ENCODE measurements around the gene PAM16. TPM values are rescaled to one million over a fixed set of nuclear protein-coding genes. Genes with fewer than 3 reads are reported as not detected.
A peak's percentile ranks its signal among the peaks of the same experiment; 100 is the strongest.

Gene PAM16
- polyA plus RNA-seq, 1 donor, result 28.9 TPM

- DNase-seq, result no peak
Measured at GRCh38 chr16:4319454-4320421, 31.4 kb downstream of the PAM16 start.

DNA sequence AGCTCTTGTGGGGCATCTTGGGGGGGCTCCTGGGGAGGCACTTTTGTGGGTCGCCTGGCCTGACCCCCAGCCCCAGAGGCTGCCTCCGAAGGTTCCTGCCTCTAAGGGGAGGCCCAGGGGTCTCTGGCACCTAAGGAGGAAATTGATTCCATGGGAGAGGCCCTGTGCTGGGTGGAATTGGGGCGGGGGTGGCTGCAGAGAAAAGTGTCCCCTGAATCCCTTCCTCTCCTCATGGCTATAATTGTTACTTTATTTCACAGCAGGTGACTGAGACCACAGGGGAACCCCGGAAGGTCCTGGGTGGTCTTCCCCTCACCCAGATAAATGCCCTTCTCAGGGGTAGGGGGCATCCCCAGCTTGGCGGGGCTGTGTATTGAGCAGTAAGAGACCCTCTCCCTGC is 32.2 kb downstream of the PAM16 start:
- DNase-seq, result no peak

- DNase-seq, result no peak
Measured at GRCh38 chr16:4318451-4318910, 32.6 kb downstream of the PAM16 start.

- DNase-seq, result no peak
Measured at GRCh38 chr16:4317532-4318450, 33.3 kb downstream of the PAM16 start.

GRCh38 chr16:4316864-4317531 is 34.1 kb downstream of the PAM16 start:
- no peak for DNase-seq

DNA sequence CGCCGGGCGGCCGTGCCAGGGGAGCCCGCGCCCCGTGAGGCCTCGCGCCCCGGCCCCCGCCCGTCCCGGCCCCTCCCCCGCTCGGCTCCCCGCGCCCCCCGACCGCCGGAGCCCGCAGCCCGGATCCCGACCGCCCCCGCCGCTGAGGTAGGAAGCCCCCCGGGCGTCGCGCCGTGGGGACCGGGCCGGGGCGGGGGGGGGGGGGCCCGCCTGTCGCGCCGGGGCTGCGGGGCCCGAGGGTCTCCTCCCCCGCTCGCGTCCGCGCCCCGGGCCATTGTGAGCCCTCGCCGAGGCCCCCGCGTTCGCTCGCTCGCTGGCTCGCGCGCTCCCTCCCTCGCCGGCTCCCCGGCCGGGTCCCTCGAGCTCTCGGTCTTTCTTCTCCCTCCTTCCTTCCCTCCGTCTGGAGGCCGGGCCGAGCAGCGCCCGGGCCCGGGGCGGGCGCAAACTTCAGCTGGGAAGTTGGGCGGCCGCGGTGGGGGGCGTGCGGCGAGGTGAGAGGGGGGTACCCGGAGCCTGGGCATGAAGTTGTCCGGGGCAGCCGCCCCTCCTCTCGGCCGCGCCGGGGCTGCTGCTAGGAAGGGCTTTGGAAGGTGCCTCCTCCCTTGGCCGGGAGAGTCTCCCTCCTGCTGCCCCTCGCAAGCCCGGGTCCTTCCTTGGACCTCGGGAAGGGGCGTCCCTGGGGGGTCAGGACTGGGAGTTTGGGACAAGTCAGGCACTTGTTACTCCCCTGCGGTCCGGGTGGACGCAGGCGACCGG is 34.8 kb downstream of the PAM16 start:
- no peak for DNase-seq

DNA sequence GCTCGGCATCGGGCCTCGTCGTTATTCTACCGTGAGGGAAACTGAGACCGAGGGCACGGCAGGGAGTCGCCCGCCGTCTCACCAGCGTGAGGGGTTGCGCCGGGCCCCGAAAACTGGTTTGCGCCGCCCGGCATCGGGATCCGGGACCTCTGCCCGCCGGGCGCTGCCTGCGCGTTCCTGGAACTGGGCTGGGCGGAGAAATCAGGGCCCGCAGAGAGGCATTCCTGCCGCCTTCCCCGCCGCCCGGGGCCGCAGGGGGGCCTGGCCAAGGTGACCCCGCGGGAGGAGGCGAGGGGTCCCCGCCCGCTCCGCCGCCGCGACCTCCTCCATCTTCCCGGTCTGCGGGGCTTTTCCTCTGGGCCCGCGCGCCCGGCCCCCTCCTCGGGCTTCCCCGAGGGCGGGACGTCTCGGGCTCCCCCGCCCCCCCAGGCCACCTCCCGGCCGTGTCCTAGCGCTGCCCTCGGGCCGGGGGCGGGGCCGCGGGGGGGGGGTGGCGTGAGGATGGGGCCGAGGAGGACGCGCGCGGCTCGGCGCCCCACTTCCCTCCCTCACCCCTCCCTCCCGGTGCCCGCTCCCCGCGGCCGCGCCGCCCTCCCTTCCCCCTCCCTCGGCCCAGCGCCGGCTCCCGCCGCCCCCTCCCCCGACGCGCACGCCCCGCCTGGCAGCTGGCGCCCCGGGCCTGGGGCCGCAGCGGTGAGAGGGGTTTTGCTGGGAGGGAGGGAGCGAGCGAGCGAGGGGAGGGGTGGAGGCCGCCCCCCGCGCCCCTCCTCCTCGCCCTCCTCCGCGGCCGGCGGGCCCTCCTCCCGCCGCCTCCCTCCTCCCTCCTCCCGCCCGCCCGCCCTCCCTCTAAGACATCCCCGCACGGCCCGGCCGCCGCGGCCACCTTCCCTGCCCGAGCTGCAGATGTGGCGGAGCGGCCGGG is 35.7 kb downstream of the PAM16 start, which contains the start of gene GLIS2:
TSS of gene GLIS2 (plus strand) at position 882 of the 922 bp plus-strand sequence. CDS start 16,214 bp downstream, outside the sequence.
- peak; percentile 88 for DNase-seq

DNA sequence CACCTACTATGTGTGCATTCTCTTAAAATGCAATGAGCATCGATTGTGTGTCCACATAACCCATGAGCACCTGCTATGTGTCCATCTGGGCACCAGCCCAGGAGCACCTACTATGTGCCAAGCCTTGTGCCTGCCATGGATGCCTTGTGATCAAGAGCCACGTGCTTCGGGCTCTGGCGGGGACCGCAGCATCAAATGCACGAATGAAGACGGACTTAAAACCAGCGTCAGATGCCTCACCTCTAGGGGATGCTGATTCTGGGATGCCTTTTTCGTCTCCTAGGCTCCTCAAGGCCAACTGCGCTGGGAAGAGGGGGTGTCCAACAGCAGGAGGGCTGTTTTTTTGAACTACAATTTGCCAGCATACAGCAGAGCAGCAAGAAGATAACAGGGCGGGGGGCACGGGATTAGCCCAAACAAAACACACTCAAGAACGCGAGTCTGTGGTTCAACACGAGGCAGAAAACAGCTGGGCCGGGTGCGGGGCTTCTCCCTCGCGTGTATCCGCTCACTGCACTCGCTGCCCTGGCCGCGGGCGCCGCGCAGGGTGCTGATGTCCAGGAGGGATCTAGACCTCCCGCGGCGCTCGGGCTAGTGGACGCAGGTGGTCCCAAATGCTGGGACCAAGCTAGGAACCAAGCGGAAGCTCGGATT is 36.5 kb downstream of the PAM16 start:
- DNase-seq, result no peak

DNA sequence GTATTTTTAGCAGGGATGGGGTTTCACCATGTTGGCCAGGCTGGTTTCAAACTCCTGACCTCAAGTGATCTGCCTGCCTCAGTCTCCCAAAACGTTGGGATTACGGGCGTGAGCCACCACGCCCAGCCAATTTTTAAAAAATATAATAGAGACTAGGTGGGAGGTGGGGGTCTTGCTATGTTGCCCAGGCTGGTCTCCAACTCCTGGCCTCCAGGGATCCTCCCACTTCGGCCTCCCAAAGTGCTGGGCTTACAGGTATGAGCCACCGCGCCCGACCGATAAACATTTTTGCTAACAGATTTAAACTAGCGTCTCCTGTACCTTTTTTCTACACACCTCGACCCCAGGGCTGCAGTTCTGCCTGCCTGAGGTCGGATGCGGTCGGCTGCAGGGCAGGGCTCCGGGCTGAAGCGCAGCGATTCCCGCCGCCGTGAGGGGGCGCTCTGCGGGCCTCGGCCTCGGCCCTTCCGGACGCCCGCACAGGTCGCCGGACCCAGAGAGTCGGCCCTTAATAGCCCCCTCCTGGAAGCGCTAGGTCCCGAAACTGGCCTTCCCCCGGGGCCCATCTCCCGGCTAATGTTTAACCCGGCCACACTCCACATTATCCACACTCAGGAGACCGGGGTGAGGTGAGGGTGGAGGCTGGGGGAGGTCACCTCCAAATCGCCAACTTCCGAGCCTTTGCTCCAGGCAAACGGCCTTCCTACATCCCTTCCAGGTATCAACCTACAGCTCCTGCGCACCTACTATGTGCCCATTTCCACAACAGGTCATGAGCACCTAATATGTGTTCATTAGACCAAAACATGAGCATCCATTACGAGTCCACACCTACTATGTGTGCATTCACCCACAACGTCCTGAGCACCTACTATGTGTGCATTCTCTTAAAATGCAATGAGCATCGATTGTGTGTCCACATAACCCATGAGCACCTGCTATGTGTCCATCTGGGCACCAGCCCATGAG is 37.3 kb downstream of the PAM16 start:
- DNase-seq, result no peak

- DNase-seq, result no peak
Measured at GRCh38 chr16:4309833-4310266, 41.3 kb downstream of the PAM16 start.

DNA sequence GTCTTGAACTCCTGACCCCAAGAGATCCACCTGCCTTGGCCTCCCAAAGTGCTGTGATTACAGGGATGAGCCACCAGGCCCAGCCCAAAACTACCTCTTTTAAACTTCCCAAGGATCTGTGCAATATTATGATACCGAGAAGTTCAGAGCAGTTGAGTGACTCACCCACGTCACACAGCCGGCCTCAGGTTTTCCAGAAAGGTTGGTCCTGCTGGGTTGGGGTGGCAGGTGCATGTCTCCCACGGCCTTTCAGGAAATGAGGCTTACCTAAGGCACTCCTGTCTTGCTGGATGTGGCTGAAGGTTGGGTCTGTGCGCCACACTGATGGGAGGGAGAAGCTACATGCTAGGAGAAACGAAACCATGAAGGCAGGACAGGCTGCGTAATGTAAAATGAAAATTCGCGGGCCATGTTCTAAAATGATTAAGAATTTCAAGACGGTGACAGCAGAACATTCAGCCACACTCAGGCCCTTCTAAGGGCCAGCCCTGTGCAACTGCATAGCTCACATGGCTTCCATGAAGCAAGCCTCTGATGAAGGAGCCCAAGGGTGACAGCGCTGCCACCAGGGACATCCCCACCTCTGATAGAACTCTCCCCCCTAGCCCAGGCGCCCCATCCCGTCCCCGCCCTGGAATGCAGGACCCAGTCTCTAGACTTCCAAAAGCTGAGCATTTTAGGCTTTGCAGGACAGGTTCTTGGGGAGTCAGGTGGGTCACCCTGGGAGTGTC is 41.9 kb downstream of the PAM16 start:
- DNase-seq, result no peak

- DNase-seq, result peak; percentile 90
Measured at GRCh38 chr16:4307215-4308037, 43.7 kb downstream of the PAM16 start.

DNA sequence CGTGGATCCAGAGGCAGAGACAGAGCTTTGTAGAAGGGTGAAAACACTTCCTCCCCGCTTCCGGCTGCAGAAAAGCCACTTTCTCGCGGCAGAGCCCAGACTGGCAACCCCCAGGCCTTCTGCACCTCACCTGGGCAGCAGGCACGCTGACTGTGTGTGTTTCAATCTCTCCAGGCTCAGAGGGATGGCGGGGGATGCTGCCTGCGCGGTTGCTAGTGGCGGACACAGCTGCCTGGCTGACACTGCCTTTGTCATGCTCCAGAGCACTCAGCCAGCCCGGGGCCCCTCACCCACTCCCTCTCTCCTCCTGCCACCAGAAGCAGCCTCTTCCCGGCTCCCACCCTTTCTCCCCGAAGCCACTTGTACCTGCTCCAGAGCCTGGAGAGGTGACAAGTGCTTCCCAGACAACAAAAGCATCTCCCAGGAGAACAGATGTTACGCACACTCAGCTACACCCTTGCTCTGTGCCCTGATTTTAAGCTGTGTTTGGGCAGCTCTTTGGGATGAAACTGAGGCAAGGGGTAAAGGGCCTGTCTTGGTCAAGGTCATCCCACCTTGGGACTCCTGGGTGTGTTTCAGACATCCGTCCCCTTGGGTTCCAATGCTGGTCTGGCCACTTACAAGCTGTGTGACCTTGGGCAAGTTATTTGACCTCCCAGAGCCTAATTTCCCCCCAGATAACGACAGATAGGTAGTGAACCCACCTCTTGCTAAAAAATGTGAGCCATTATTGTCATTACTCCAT is 44.5 kb downstream of the PAM16 start:
- DNase-seq, result no peak

DNA sequence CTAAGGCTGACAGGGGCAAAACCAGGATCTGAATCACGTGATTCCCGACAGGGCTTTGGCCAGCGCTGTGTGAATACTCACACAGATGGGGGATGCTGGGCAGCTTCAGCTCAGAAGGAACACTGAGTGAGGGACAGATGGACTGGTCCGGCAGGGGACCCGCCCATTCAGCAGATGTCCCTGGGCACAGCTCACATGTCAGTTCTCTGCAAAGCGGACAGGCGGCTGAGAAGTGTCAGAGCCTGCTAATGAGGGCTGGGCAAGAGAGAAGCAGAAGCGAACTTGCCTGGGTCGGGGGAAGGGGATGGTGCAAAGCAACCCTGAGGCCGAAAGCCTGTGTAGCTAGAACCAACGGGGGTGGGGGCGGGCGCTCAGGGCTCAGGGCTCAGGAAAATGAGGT is 47.1 kb downstream of the PAM16 start:
- no peak for DNase-seq

DNA sequence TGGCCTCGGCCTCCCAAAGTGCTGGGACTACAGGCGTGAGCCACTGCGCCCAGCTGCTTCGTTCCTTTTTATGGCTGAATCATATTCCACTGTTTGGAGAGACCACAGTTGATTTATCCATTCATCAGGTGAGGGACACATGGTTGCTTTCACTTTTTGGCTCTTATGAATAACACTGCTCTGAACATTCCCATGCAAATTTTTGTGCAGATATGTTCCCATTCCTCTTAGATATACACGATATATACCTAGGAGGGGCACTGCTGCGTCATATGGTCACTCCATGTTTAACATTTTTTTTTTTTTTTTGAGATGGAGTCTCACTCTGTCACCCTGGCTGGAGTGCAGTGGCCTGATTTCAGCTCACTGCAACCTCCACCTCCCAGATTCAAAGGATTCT is 49.2 kb downstream of the PAM16 start:
- DNase-seq, result no peak

DNA sequence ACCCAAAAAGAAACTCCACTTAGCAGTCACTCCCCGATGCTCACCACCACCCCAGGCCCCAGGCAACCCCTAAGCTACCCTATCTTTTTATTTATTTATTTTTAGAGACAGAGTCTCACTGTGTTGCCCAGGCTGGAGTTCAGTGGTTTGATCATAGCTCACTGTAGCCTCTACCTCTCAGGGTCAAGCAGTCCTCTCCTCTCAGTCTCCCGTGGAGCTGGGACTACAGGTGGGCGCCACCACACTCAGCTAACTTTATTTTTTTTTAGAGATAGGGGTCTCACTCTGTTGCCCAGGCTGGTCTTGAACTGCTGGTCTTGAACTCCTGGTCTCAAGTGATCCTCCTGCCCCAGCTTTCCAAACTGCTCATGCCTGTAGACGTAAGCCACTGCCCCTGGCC is 49.9 kb downstream of the PAM16 start:
- DNase-seq, result no peak
